ENCODE measurements around the gene UTY. TPM values are rescaled to one million over a fixed set of nuclear protein-coding genes. Genes with fewer than 3 reads are reported as not detected.

UTY gene
- total and polyA plus RNA-seq, 9 of the 15 experiments (the other 6 are each of a cell fraction or from before 2014, with no cell fraction given) = 0.09 TPM; not detected in 8

GRCh38 chrY:13474997-13475396 is 4.8 kb downstream of the UTY start (continued):
- TF ChIP-seq ZNF395 (CRISPR knock-in tag; IDR thresholded peaks at IDR 0.05) (no peak), TRIM24 (IDR thresholded peaks at IDR 0.05) (no peak), SUPT5H (IDR thresholded peaks at IDR 0.05) (no peak), ZNF133 (CRISPR knock-in tag; IDR thresholded peaks at IDR 0.05) (no peak), SRF (CRISPR knock-in tag; IDR thresholded peaks at IDR 0.05) (no peak), BRD9 (IDR thresholded peaks at IDR 0.05; ENCODE audit: low read depth, partially characterized antibody) (no peak), PHB (CRISPR knock-in tag; IDR thresholded peaks at IDR 0.05) (no peak)

- Histone ChIP-seq H4K20me1 (replicated peaks; ENCODE audit: control insufficient read depth, insufficient read depth, low read length) (no peaks in the 10 kb centered on the region), H3K9me1 (ENCODE audit: control insufficient read depth, insufficient read depth, low read length) (no peaks in the 10 kb centered on the region), H3K4me3 (no peak overlapping the region), H3K9me3 (replicated peaks; ENCODE audit: control insufficient read depth, insufficient read depth, low read depth, low read length) (no peaks in the 10 kb centered on the region), H3K9ac (ENCODE audit: insufficient read depth in 1 of 2, low read depth in 2 of 2, low read length in 2 of 2) (no peak overlapping the region), H2AFZ (ENCODE audit: low read depth, low read length) (no peak overlapping the region), H3K4me2 (ENCODE audit: insufficient read depth, low read length) (no peak overlapping the region), H3K4me1 (replicated peaks in 1 of 2; ENCODE audit: control insufficient read depth in 2 of 2, insufficient read depth in 2 of 2, low read length in 2 of 2) (no peaks in the 10 kb centered on the region), H3K79me2 (ENCODE audit: control insufficient read depth, insufficient read depth, low read length) (no peaks in the 10 kb centered on the region), H3K27me3 (ENCODE audit: control insufficient read depth in 2 of 2, insufficient read depth in 2 of 2, low read length in 2 of 2) (no peaks in the 10 kb centered on the region), H3K27ac (ENCODE audit: extremely low read depth, low read depth, low read length) (no peak overlapping the region), H3K36me3 (ENCODE audit: control insufficient read depth, insufficient read depth, low read length) (no peaks in the 10 kb centered on the region)
- ATAC-seq (no peak), DNase-seq (ENCODE audit: extremely low read depth in 1 of 4, low spot score in 3 of 4) (no peak), FAIRE-seq (no peak)
- ChIA-PET CTCF (ENCODE audit: low intra/inter-chr PET ratio) (no interaction called here), POLR2A (no interaction called here)
- in situ Hi-C loops (cut with MboI) (no loop called here), intact Hi-C loops (cut with micrococcal nuclease) (no loop called here)
- no peak for TF ChIP-seq ZNF561 (CRISPR knock-in tag; conservative IDR thresholded peaks at IDR 0.05)
- no peak for TF ChIP-seq PHB (CRISPR knock-in tag; IDR thresholded peaks at IDR 0.05)
- TF ChIP-seq NR0B1 (IDR thresholded peaks at IDR 0.05; ENCODE audit: partially characterized antibody) = no peak
- no TSS peak for BruUV-seq (replicated peaks)
- WGBS (ENCODE audit: insufficient coverage, low coverage, missing lambda C conversion rate) = no CpG with 5 or more reads among the region's 3 CpGs
Measured at GRCh38 chrY:13451572-13451971, 28.3 kb downstream of the UTY start.
